ENCODE data around the gene ISOC1.
A peak's percentile ranks its signal among the peaks of the same experiment; 100 is the strongest.

ISOC1 gene

GRCh38 chr5:129116797-129117196, 22.2 kb downstream of the ISOC1 start:
- H3K4me3 ChIP-seq (ENCODE audit: low read depth, low read length), result no peak overlapping the region
- in situ Hi-C loops (cut with HindIII; ENCODE audit: low sequenced_read_pairs), result no loop called here
- no peak for DNase-seq (ENCODE audit: low read depth)
- TF ChIP-seq CTCF (IDR thresholded peaks at IDR 0.05; ENCODE audit: low read depth, low read length, missing control alignments), result no peak

DNA sequence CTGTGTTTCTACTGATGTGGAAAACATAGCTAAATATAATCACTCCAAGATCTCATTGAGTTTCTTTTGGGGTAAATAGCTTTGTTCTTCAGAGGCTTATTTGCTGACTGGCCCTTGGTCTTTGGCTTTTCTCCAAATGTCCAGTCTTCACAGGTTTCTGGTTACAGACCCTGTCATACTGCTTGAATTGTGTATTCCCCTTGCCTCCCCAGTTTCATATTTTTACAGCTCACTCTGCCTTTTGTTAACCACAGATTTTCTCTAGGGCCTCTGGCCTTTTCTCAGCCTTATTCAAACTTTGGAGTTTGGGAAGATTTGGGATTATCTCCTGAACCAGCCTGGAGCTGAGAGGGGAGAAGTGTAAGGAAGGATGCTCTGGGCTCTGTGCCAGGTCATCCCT, 23.9 kb downstream of the ISOC1 start:
- H3K4me3 ChIP-seq (ENCODE audit: low read depth, low read length), result no peak overlapping the region
- TF ChIP-seq CTCF (IDR thresholded peaks at IDR 0.05; ENCODE audit: low read depth, low read length, missing control alignments), result no peak
- in situ Hi-C loops (cut with HindIII; ENCODE audit: low sequenced_read_pairs), result no loop called here
- DNase-seq (ENCODE audit: low read depth), result peak; percentile 11

DNA sequence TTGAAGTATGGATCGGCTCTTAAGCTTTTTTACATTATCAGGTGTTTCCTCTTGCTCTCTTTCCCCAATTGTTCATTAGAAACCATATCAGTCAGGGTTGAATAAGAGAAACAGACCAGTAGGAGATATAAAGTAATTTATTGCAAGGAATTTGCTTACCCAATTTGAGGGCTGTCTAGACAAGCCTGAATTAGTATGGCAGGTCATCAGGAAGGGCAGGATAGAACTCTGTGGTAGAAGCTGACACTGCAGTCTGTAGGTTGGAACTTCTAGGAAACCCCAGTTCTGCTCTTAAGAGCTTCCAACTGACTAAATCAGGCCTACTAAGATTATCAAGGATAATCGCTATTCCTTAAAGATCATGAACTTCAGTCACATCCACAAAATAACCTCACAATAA, 24.3 kb downstream of the ISOC1 start:
- no peak for DNase-seq (ENCODE audit: low read depth)
- TF ChIP-seq CTCF (IDR thresholded peaks at IDR 0.05; ENCODE audit: low read depth, low read length, missing control alignments), result no peak
- no peak overlapping the region for H3K4me3 ChIP-seq (ENCODE audit: low read depth, low read length)
- in situ Hi-C loops (cut with HindIII; ENCODE audit: low sequenced_read_pairs), result no loop called here

- DNase-seq (ENCODE audit: low read depth), result no peak
- H3K4me3 ChIP-seq (ENCODE audit: low read depth, low read length), result no peak overlapping the region
- no peak for TF ChIP-seq CTCF (IDR thresholded peaks at IDR 0.05; ENCODE audit: low read depth, low read length, missing control alignments)
- in situ Hi-C loops (cut with HindIII; ENCODE audit: low sequenced_read_pairs), result no loop called here
These were observed 25.6 kb downstream of the ISOC1 start for GRCh38 chr5:129120158-129120581.

- in situ Hi-C loops (cut with HindIII; ENCODE audit: low sequenced_read_pairs), result no loop called here
- no peak for DNase-seq (ENCODE audit: low read depth)
- no peak overlapping the region for H3K4me3 ChIP-seq (ENCODE audit: low read depth, low read length)
- TF ChIP-seq CTCF (IDR thresholded peaks at IDR 0.05; ENCODE audit: low read depth, low read length, missing control alignments), result no peak
These were observed 28.0 kb downstream of the ISOC1 start for GRCh38 chr5:129122560-129122959.

GRCh38 chr5:129124608-129125007, 30.1 kb downstream of the ISOC1 start:
- no peak overlapping the region for H3K4me3 ChIP-seq (ENCODE audit: low read depth, low read length)
- in situ Hi-C loops (cut with HindIII; ENCODE audit: low sequenced_read_pairs), result no loop called here
- no peak for TF ChIP-seq CTCF (IDR thresholded peaks at IDR 0.05; ENCODE audit: low read depth, low read length, missing control alignments)
- DNase-seq (ENCODE audit: low read depth), result no peak

DNA sequence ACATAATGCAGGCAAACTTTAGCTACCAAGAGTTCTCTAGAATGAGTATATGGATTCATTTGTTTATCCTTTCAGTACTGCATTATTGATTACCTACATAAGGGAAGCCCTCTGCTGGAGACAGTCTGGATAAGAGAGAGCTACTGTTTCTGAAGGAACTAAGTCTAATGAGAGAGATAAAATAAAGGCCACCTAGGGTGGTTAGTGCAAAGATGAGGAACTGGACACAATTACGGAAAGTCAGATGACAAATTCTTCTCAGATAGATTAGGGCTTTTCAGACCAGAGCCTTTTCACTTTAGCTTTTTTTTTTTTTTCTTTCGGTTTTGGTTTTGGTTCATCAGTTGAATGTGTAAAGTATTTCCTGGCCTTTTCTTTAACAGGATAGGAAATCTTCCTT, 31.3 kb downstream of the ISOC1 start:
- no peak for TF ChIP-seq CTCF (IDR thresholded peaks at IDR 0.05; ENCODE audit: low read depth, low read length, missing control alignments)
- H3K4me3 ChIP-seq (ENCODE audit: low read depth, low read length), result no peak overlapping the region
- no peak for DNase-seq (ENCODE audit: low read depth)
- in situ Hi-C loops (cut with HindIII; ENCODE audit: low sequenced_read_pairs), result no loop called here
